Mesenteric fat pad (tissue), 1 donor: ENCODE results near the gene NKIRAS2. TPM values are rescaled to one million over a fixed set of nuclear protein-coding genes. Genes with fewer than 3 reads are reported as not detected.

Source experiments
- DNase-seq: peaks from one replicate; pipeline ENCODE4 v3.0.0-alpha.2; 2020; ENCODE audit warnings: low spot score
- long read RNA-seq: library from polyadenylated mRNA; unstranded; transcript quantifications from one replicate; pipeline ENCODE4 v2.0.0, GENCODE V29; 2020
- total RNA-seq: library from RNA; stranded (reverse); fragmentation: NEBNext Ultra II Directional; extraction: Animal tissue kit (Norgen Biotek cat#: 25700); gene quantifications from one replicate; pipeline ENCODE4 v1.2.1, GENCODE V29; 2021
- donor health status: DM: yes; HTN: yes; CAD: no.

NKIRAS2 gene
- total RNA-seq, result 30.9 TPM
- long read RNA-seq, transcript NKIRAS2-207 (4 exons, 1,461 nt), result minor isoform, 10 of 113 reads
- long read RNA-seq, transcript NKIRAS2-206 (4 exons, 1,909 nt), result major isoform, 81 of 113 reads
- long read RNA-seq, partial matches to known transcripts, result 1 of 113 reads
- long read RNA-seq, other reads (novel, unspliced or antisense), result 12 of 113 reads

DNA sequence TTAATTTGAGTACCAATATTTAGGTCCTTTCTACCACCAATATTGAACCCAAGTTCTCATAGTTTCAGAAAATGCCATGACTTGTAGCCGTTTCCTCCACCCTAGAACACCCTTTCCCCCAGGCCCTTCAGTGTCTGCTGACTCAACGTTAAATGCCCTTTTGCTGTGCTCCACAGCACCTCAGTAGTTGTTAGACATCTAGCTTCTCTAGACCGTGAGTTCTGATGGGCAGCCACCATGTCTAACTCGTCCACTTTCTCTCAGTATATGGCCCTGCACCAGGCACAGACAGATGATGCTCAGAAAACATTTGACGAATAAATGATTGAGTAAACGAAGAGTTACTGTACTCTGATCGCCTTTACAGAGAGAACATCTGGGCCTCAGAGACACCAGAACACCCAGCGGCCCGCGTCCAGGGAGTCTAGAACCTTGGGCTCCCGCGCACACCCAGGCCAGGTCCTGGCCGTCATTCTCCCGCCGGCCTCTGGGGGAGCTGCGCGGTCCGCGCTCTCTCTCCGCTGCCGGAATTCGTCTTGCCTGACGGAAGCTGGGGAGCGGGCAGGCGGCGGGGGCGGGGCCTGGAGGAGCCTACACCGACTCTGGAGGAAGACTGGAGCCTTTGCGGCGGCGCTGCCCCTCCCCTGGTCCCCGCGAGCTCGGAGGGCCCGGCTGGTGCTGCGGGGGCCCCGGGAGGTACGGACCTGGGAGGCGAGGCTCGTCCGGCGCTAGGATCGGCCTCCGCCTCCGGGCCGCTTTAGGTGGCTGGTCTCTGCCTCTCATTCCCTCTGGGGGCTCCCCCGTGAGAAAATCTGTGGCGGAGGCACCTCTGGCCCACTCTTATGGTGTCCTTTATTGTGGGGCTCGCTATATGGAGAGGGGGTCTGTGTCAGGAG is at the start of gene NKIRAS2:
NKIRAS2 (plus strand) TSS at position 582 of the 896 bp plus-strand sequence. CDS start 1,488 bp downstream, outside the sequence.
- peak; percentile 99 for DNase-seq

DNA sequence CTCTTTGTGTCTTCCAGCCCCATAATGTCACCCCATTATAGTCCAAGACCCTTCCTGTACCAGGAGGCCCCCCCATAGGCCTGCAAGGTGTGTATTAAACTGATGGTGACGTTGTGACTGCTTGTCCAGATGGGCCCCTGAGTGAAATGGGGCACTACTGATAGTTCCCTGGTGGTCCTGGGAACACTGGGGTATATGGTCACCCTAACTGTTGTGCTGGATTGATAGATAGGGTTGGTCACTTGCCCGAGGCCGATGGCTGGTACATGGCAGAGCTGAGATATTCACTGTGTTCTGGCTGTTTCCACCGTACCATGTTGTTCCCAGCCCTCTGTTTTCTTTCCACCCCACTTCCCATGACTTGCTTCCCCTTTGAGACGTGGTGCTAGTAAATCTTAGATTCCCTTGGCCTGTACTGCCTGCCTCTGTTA is 49.0 kb upstream of the NKIRAS2 start:
- no peak for DNase-seq

- no peak for DNase-seq
Measured at GRCh38 chr17:41971721-41972523, 48.0 kb upstream of the NKIRAS2 start.

DNA sequence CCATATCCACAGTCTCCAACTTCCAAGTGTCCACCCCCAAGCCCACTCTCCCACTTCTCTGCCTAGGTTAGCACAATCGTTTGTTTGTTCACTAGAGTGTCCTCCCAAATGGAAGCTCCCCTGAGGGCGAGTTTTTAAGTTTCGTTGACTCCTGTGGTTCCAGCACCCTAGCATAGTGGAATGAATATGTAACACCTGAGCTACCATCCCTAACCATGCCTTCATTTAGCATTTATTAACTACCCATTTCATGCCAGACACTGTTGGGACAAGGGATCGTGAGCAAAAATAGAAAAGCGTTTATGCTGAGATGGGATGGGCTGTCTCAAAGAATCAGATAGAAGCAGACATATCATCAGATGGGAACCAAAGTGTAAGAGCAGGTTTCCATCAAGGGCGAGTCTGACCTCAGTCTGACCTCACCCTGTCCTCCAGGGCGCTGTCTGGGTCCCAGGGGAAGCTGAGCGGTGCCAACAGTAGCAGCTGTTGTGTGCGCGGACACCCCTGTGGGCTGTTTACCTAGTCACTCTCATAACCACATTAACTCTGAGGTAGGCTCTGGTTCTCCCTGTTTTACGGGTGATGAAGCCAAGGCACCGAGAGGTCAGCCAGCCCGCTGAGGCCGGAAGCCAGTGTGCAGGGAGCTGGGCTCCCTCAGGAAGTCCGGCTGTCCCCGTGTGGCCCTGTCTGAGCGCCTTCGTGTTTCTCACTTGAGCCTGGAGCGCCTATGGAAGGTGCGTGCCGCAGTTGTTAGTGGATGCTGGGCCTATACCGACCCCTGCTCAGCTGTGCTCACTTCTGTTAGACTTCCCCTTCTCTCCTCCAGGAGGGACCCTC is 47.1 kb upstream of the NKIRAS2 start:
- DNase-seq, result no peak

GRCh38 chr17:41973408-41973811 is 46.5 kb upstream of the NKIRAS2 start:
- DNase-seq, result no peak

GRCh38 chr17:41974031-41974430 is 45.9 kb upstream of the NKIRAS2 start:
- no peak for DNase-seq

- no peak for DNase-seq
Measured at GRCh38 chr17:41974658-41975057, 45.2 kb upstream of the NKIRAS2 start.

GRCh38 chr17:41975099-41976083 is 44.5 kb upstream of the NKIRAS2 start:
- DNase-seq, result no peak

- DNase-seq, result no peak
Measured at GRCh38 chr17:41976142-41976768, 43.6 kb upstream of the NKIRAS2 start.

GRCh38 chr17:41977991-41978390 is 41.9 kb upstream of the NKIRAS2 start:
- no peak for DNase-seq

DNA sequence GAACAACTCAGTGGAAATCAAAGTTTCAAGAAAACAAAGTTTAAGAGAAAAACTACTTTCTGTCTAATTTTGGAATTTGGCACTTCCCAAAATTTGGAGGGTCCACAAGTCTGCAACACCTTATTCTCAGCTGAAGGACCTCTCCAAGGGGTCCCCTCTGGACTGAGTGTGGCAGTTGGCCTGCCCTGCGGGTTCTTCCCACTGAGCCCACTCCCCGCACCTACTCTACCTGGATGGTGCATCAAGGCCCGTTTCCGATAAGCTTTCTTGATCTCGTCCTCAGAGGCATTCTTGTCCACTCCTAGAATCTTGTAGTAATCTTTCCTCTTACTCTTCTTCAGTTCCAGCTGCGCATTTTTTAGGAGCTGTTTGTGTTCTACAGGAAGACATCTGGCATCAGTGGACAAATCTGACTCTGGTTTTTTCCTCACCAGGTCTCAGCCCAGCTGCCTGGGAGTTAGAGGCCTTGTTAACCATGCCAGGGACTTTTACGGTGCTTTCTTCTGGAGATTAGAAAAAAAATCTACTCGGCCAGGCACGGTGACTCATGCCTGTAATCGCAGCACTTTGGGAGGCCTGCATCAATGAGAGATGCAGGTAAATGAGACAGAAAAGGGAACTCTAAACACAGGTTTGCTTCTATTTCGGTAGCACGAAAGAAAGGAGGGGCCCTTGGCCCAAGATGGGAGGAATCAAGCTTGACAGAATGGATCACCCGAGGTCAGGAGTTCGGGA is 37.7 kb upstream of the NKIRAS2 start:
- DNase-seq, result peak; percentile 51

DNA sequence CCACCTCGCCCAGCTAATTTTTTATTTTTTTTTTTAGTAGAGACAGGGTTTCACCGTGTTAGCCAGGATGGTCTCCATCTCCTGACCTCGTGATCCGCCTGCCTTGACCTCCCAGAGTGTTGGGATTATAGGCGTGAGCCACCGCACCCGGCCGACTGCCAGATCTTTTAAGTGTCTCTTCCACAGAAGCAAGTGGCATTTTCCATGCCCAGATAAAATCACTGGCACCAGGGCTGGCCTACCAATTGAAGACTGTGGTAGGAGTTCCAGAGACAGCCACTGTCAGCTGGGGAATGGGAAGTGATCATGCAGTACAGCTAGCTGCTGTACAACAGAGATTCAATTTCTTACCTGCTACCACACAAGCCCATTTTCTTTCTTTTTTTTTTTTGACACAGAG is 35.4 kb upstream of the NKIRAS2 start:
- peak; percentile 37 for DNase-seq

DNA sequence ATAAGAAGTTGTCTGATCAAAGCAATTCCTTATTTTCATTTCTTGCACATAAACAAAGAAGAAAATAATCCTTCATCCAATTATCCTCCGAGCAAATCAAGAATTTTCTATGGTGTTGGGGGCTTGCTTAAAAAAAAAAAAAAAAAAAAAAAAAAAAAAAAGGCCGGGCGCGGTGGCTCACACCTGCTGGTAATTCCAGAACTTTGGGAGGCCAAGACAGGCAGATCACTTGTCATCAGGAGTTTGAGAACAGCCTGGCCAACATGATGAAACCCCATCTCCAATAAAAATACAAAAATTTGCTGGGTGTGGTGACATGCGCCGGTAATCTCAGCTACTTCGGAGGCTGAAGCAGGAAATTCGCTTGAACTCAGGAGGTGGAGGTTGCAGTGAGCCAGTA is 34.0 kb upstream of the NKIRAS2 start:
- no peak for DNase-seq

GRCh38 chr17:41986634-41987033 is 33.3 kb upstream of the NKIRAS2 start:
- DNase-seq, result no peak

- DNase-seq, result peak; percentile 43
Measured at GRCh38 chr17:41987642-41988041, 32.2 kb upstream of the NKIRAS2 start.

GRCh38 chr17:41988418-41988817 is 31.5 kb upstream of the NKIRAS2 start:
- no peak for DNase-seq

DNA sequence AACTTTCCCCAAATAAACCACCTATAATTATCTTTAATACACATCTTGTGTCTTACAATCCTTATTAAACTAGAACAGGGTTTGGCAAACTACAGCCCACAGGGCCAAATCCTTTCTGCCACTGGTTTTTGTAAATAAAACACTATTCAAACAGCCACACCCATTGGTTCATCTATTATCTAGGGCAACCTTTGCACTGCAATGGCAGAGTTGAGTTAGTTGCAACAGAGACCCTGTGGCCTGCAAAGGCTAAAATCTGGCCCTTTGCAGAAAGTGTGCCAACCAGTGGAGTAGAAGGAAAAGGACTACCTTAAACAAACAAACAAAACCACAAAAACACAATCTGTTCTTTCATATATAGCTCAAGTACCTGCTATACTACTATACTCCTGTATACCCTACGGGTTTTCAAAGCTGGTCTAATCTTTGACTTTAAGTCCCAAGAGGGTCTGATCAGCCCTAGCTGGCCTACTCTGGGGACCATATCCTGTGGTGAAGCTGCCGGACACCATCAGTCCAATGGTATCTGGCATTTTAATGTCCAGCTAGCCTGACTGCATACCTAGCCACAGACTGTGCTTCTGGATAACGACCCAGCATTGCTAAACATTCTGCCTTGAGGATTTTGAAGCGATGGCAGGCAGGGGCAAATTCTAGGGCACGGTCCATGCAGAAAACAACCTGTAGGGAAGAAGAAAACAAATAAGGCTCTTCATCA is 30.0 kb upstream of the NKIRAS2 start:
- DNase-seq, result peak; percentile 43

DNA sequence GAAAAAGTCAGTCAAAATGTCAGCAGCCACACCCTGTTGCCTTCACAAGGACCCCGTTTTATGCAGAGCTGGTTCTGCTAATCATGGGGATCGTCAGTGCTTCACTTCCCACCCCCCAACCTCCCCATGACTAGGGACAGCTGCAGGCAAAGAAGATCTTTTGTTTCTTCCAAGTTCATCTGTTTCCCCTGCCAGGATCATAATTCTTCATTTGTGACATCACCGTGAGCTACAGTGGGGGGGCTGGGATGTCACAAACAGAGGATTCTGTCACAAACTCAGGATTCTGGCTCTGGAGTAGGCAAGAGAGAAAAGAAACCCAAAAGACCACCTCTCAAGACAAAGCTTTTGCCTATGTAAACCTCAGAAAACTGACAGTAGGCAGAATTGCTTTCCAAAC is 27.3 kb upstream of the NKIRAS2 start:
- no peak for DNase-seq
